K562 (cell line): ENCODE measurements around the gene NDUFS8. TPM values are rescaled to one million over a fixed set of nuclear protein-coding genes. Genes with fewer than 3 reads are reported as not detected.

Experiments
- CBFA2T2 ChIP-seq: fragments of 450-650 bp; conservative IDR thresholded peaks from 2 replicates; pipeline ENCODE4 v1.6.1; 2017; ENCODE audit warnings: mild to moderate bottlenecking
- CHCHD3 ChIP-seq: fragments of 250-450 bp; sonication (Bioruptor Pico); IDR thresholded peaks from 2 replicates; pipeline ENCODE4 v2.1.2; 2022; ENCODE audit warnings: mild to moderate bottlenecking
- FOXK2 ChIP-seq, 2 experiments: fragments of 450-650 bp; IDR thresholded peaks in 1 of 2; conservative IDR thresholded peaks in 1 of 2; 2 replicates each; pipeline ENCODE4 v1.6.1; 2016; ENCODE audit warnings: low read depth in 2 of 2, mild to moderate bottlenecking in 1 of 2
- HIVEP1 ChIP-seq: fragments of 250-450 bp; sonication (Bioruptor Pico); IDR thresholded peaks from 2 replicates; pipeline ENCODE4 v1.4.0; 2020; ENCODE audit warnings: mild to moderate bottlenecking
- PHTF2 ChIP-seq: fragments of 250-450 bp; sonication (Bioruptor Pico); IDR thresholded peaks from 2 replicates; pipeline ENCODE4 v1.5.0; 2021; ENCODE audit warnings: mild to moderate bottlenecking
- SETDB1 ChIP-seq: IDR thresholded peaks from one replicate; pipeline ENCODE4 v1.6.1; 2012; ENCODE audit warnings: low read length, control low read depth, inconsistent platforms
- U2AF1 ChIP-seq: fragments of 200-400 bp; formaldehyde crosslinking; optimal IDR thresholded peaks from 2 replicates; pipeline ENCODE3; 2017; ENCODE audit warnings: mild to moderate bottlenecking, low read depth, low read length, moderate library complexity
- ZC3H11A ChIP-seq: IDR thresholded peaks from 2 replicates; pipeline ENCODE4 v1.6.1; 2012; ENCODE audit warnings: low read depth, low read length, improper control_type of control experiment
- ZFP1 ChIP-seq: fragments of 450-650 bp; formaldehyde crosslinking; IDR thresholded peaks from 2 replicates; pipeline ENCODE4 v1.4.0; 2020; ENCODE audit warnings: mild to moderate bottlenecking, mixed read lengths
- polyA plus RNA-seq, 8 experiments: library from polyadenylated mRNA; depleted of rRNA in 4 of 8; stranded (reverse) in 5 of 8; unstranded in 3 of 8; fragments of >200 nt; fragmentation: Nextera tagmentation in 2 of 8; fragmentation: Illumina TruSeq in 1 of 8; extraction: Ambion mirVana in 2 of 8; extraction: Trizol in 1 of 8; gene quantifications; 2 replicates each; pipeline versions ENCODE4 v1.2.1 to v1.2.3, GENCODE V29; 2011 to 2014; ENCODE audit warnings: inconsistent platforms in 1 of 8, missing spikeins in 1 of 8
- total RNA-seq, 7 experiments: library from RNA; depleted of rRNA in 6 of 7; stranded (reverse); fragments of >200 nt in 6 of 7; fragmentation: Illumina TruSeq in 2 of 7; extraction: Trizol in 2 of 7; gene quantifications; 2 replicates each; pipeline versions ENCODE4 v1.2.1 to v1.2.3, GENCODE V29; 2011 to 2021; ENCODE audit warnings: low replicate concordance in 1 of 7
- TF ChIP-seq, protein P1 (sequence below): sonication (generic); IDR thresholded peaks from 2 replicates; pipeline ENCODE4 v1.6.1; 2016
- TF ChIP-seq, protein P2 (sequence below): sonication (generic); formaldehyde crosslinking; IDR thresholded peaks from 2 replicates; pipeline ENCODE4 v1.8.0; 2022; ENCODE audit warnings: missing genetic modification reagents, mild to moderate bottlenecking, borderline replicate concordance
- TF ChIP-seq, protein P3 (sequence below): fragments of 450-650 bp; IDR thresholded peaks from 2 replicates; pipeline ENCODE4 v1.6.1; 2017; ENCODE audit warnings: antibody characterized with exemption, mild to moderate bottlenecking
- TF ChIP-seq, protein P4 (sequence below): sonication (generic); formaldehyde crosslinking; IDR thresholded peaks from 2 replicates; pipeline ENCODE4 v1.8.1; 2023; ENCODE audit warnings: mild to moderate bottlenecking, missing genetic modification reagents
- TF ChIP-seq, protein P5 (sequence below): sonication (generic); formaldehyde crosslinking; IDR thresholded peaks from 2 replicates; pipeline ENCODE4 v1.8.0; 2022; ENCODE audit warnings: mild to moderate bottlenecking, missing genetic modification reagents
- TF ChIP-seq, protein P6 (sequence below): sonication (generic); formaldehyde crosslinking; IDR thresholded peaks from 2 replicates; pipeline ENCODE4 v1.9.0; 2022; ENCODE audit warnings: mild to moderate bottlenecking, missing genetic modification reagents

The NDUFS8 gene
- total and polyA plus RNA-seq, 9 of the 15 experiments (the other 6 are each of a cell fraction or from before 2014, with no cell fraction given): 36.5 to 351 (median 101) TPM

DNA sequence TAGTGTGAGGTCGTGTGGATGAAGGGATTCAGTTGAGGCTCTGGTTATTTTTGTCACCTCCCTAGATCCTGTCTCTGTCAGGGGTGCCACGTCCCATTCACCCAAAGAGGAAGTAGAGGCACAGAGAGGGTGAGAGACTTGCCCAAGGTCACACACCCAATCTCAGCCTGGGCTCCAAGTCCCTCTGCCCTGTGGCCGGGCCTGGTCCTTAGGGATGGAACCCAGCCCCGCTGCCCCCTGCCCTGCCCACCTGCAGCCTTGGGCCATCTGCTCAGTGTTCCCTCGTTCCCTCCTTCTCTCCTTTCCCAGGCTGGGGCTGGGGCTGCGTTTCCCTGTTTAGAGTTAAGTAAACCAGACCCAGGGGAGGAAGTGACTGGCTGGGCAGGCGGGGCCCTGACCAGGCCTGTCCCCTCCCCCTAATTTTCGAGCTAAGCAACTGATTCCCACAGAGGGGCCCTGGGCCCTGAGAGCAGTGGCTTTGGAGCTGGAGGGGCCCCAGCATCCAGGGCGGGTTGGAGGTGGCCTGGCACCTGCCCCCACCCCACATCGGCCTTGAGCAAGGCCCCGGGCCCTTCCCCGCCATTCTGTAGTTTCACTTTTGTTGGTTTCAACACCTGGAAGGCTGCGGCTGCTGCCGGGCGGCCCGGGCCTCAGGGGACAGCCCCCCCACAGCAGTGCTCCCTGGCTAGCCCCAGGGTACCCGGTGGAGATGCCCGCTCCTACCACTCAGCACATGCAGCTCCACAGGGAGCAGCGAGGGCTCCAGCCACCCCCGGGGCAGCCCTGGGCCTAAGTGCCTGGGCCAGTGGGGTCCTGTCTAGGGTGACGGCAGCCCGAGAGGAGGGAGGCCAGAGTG, 9.8 kb downstream of the NDUFS8 start (continued):
- TF ChIP-seq, protein P1, sequence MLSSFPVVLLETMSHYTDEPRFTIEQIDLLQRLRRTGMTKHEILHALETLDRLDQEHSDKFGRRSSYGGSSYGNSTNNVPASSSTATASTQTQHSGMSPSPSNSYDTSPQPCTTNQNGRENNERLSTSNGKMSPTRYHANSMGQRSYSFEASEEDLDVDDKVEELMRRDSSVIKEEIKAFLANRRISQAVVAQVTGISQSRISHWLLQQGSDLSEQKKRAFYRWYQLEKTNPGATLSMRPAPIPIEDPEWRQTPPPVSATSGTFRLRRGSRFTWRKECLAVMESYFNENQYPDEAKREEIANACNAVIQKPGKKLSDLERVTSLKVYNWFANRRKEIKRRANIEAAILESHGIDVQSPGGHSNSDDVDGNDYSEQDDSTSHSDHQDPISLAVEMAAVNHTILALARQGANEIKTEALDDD: peak; percentile 57
- TF ChIP-seq, protein P2, sequence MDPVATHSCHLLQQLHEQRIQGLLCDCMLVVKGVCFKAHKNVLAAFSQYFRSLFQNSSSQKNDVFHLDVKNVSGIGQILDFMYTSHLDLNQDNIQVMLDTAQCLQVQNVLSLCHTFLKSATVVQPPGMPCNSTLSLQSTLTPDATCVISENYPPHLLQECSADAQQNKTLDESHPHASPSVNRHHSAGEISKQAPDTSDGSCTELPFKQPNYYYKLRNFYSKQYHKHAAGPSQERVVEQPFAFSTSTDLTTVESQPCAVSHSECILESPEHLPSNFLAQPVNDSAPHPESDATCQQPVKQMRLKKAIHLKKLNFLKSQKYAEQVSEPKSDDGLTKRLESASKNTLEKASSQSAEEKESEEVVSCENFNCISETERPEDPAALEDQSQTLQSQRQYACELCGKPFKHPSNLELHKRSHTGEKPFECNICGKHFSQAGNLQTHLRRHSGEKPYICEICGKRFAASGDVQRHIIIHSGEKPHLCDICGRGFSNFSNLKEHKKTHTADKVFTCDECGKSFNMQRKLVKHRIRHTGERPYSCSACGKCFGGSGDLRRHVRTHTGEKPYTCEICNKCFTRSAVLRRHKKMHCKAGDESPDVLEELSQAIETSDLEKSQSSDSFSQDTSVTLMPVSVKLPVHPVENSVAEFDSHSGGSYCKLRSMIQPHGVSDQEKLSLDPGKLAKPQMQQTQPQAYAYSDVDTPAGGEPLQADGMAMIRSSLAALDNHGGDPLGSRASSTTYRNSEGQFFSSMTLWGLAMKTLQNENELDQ (CRISPR knock-in tag): no peak
- no peak for TF ChIP-seq ZC3H11A
- no peak; a peak in 2 of 4 replicates for TF ChIP-seq FOXK2 (conservative IDR thresholded peaks at IDR 0.05 in 1 of 2, IDR thresholded peaks at IDR 0.05 in 1 of 2; ENCODE audit: low read depth in 2 of 2)
- TF ChIP-seq CBFA2T2: no peak
- TF ChIP-seq, protein P3, sequence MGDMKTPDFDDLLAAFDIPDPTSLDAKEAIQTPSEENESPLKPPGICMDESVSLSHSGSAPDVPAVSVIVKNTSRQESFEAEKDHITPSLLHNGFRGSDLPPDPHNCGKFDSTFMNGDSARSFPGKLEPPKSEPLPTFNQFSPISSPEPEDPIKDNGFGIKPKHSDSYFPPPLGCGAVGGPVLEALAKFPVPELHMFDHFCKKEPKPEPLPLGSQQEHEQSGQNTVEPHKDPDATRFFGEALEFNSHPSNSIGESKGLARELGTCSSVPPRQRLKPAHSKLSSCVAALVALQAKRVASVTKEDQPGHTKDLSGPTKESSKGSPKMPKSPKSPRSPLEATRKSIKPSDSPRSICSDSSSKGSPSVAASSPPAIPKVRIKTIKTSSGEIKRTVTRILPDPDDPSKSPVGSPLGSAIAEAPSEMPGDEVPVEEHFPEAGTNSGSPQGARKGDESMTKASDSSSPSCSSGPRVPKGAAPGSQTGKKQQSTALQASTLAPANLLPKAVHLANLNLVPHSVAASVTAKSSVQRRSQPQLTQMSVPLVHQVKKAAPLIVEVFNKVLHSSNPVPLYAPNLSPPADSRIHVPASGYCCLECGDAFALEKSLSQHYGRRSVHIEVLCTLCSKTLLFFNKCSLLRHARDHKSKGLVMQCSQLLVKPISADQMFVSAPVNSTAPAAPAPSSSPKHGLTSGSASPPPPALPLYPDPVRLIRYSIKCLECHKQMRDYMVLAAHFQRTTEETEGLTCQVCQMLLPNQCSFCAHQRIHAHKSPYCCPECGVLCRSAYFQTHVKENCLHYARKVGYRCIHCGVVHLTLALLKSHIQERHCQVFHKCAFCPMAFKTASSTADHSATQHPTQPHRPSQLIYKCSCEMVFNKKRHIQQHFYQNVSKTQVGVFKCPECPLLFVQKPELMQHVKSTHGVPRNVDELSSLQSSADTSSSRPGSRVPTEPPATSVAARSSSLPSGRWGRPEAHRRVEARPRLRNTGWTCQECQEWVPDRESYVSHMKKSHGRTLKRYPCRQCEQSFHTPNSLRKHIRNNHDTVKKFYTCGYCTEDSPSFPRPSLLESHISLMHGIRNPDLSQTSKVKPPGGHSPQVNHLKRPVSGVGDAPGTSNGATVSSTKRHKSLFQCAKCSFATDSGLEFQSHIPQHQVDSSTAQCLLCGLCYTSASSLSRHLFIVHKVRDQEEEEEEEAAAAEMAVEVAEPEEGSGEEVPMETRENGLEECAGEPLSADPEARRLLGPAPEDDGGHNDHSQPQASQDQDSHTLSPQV: no peak; the same call in 1 of the 2 replicates
- TF ChIP-seq, protein P4, sequence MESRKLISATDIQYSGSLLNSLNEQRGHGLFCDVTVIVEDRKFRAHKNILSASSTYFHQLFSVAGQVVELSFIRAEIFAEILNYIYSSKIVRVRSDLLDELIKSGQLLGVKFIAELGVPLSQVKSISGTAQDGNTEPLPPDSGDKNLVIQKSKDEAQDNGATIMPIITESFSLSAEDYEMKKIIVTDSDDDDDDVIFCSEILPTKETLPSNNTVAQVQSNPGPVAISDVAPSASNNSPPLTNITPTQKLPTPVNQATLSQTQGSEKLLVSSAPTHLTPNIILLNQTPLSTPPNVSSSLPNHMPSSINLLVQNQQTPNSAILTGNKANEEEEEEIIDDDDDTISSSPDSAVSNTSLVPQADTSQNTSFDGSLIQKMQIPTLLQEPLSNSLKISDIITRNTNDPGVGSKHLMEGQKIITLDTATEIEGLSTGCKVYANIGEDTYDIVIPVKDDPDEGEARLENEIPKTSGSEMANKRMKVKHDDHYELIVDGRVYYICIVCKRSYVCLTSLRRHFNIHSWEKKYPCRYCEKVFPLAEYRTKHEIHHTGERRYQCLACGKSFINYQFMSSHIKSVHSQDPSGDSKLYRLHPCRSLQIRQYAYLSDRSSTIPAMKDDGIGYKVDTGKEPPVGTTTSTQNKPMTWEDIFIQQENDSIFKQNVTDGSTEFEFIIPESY (CRISPR knock-in tag): no peak
- TF ChIP-seq SETDB1: no peak
- TF ChIP-seq HIVEP1 (CRISPR knock-in tag): no peak
- TF ChIP-seq, protein P5, sequence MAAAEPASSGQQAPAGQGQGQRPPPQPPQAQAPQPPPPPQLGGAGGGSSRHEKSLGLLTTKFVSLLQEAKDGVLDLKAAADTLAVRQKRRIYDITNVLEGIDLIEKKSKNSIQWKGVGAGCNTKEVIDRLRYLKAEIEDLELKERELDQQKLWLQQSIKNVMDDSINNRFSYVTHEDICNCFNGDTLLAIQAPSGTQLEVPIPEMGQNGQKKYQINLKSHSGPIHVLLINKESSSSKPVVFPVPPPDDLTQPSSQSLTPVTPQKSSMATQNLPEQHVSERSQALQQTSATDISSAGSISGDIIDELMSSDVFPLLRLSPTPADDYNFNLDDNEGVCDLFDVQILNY (CRISPR knock-in tag): no peak
- TF ChIP-seq, protein P6, sequence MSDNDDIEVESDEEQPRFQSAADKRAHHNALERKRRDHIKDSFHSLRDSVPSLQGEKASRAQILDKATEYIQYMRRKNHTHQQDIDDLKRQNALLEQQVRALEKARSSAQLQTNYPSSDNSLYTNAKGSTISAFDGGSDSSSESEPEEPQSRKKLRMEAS (CRISPR knock-in tag): no peak; the same call in 1 of the 2 replicates
- TF ChIP-seq CHCHD3 (CRISPR knock-in tag): no peak
- no peak for TF ChIP-seq PHTF2 (CRISPR knock-in tag)
- no peak for TF ChIP-seq U2AF1
- TF ChIP-seq ZFP1 (CRISPR knock-in tag): no peak
